K562 (cell line): ENCODE data around the gene TFDP1. TPM values are rescaled to one million over a fixed set of nuclear protein-coding genes. Genes with fewer than 3 reads are reported as not detected.

Experiments
- CHD7 ChIP-seq: fragments of 200-600 bp; sonication (generic); IDR thresholded peaks from one replicate; pipeline ENCODE4 v1.6.1; 2012; ENCODE audit warnings: mild to moderate bottlenecking, low read depth, low read length, inconsistent platforms
- MAZ ChIP-seq, 2 experiments: fragments of 450-650 bp in 1 of 2; sonication (generic) in 1 of 2; formaldehyde crosslinking; IDR thresholded peaks in 1 of 2; conservative IDR thresholded peaks in 1 of 2; 2 replicates each; pipeline versions ENCODE4 v1.4.0 to v1.5.0; 2020; ENCODE audit warnings: mild to moderate bottlenecking in 1 of 2, missing genetic modification reagents in 1 of 2
- MYC ChIP-seq, 2 experiments: fragments of 250-450 bp in 1 of 2; sonication (Bioruptor Pico) in 1 of 2; IDR thresholded peaks; 2 replicates each; pipeline versions ENCODE4 v1.5.1 to v1.6.1; 2012 to 2021; ENCODE audit warnings: low read depth in 2 of 2, borderline replicate concordance in 1 of 2, improper control_type of control experiment in 1 of 2, low read length in 1 of 2, mild to moderate bottlenecking in 1 of 2, moderate library complexity in 1 of 2
- NR2C2 ChIP-seq, 2 experiments: fragments of 200-800 bp in 1 of 2; sonication (Bioruptor generic) in 1 of 2; sonication (generic) in 1 of 2; formaldehyde crosslinking in 1 of 2; IDR thresholded peaks; 2 replicates each; pipeline versions ENCODE4 v1.6.1 to v1.8.0; 2016 to 2022; ENCODE audit warnings: mild to moderate bottlenecking in 1 of 2, missing compliant biosample characterization in 1 of 2, missing genetic modification characterization in 1 of 2, missing genetic modification reagents in 1 of 2
- POLR2A ChIP-seq: fragments of 450-650 bp; conservative IDR thresholded peaks from 2 replicates; pipeline ENCODE4 v1.6.1; 2016
- RBM17 ChIP-seq: fragments of 200-400 bp; formaldehyde crosslinking; IDR thresholded peaks from 2 replicates; pipeline ENCODE4 v1.6.1; 2017; ENCODE audit warnings: low read depth, mild to moderate bottlenecking, low read length, borderline replicate concordance
- SMAD4 ChIP-seq: fragments of 250-450 bp; sonication (Bioruptor Pico); conservative IDR thresholded peaks from 2 replicates; pipeline ENCODE4 v1.8.0; 2021; ENCODE audit warnings: inconsistent platforms, mild to moderate bottlenecking, moderate library complexity
- TEAD2 ChIP-seq: fragments of 450-650 bp; IDR thresholded peaks from 2 replicates; pipeline ENCODE4 v1.6.1; 2016; ENCODE audit warnings: missing genetic modification characterization, control low read depth, missing compliant biosample characterization
- ZNF398 ChIP-seq: fragments of 250-450 bp; sonication (Bioruptor Pico); IDR thresholded peaks from 2 replicates; pipeline ENCODE4 v1.8.0; 2021; ENCODE audit warnings: moderate library complexity, mild to moderate bottlenecking, inconsistent platforms
- polyA plus RNA-seq, 8 experiments: library from polyadenylated mRNA; depleted of rRNA in 4 of 8; stranded (reverse) in 5 of 8; unstranded in 3 of 8; fragments of >200 nt; fragmentation: Nextera tagmentation in 2 of 8; fragmentation: Illumina TruSeq in 1 of 8; extraction: Ambion mirVana in 2 of 8; extraction: Trizol in 1 of 8; gene quantifications; 2 replicates each; pipeline versions ENCODE4 v1.2.1 to v1.2.3, GENCODE V29; 2011 to 2014; ENCODE audit warnings: inconsistent platforms in 1 of 8, missing spikeins in 1 of 8
- total RNA-seq, 7 experiments: library from RNA; depleted of rRNA in 6 of 7; stranded (reverse); fragments of >200 nt in 6 of 7; fragmentation: Illumina TruSeq in 2 of 7; extraction: Trizol in 2 of 7; gene quantifications; 2 replicates each; pipeline versions ENCODE4 v1.2.1 to v1.2.3, GENCODE V29; 2011 to 2021; ENCODE audit warnings: low replicate concordance in 1 of 7

Gene TFDP1
- total and polyA plus RNA-seq, 9 of the 15 experiments (the other 6 are each of a cell fraction or from before 2014, with no cell fraction given), result 33.8 to 145 (median 69.1) TPM

GRCh38 chr13:113584870-113585671 is 518 bp downstream of the TFDP1 start (continued):
- TF ChIP-seq POLR2A (peak; percentile 21; the same call in 1 of the 2 replicates), SMAD4 (0 out of 2 replicates have a peak, but pooled peaks have one; percentile 21), MYC (IDR thresholded peaks at IDR 0.05; ENCODE audit: low read depth, low read length) (0 out of 2 replicates have a peak, but pooled peaks have one; percentile 39), MYC (CRISPR knock-in tag; IDR thresholded peaks at IDR 0.05; ENCODE audit: borderline replicate concordance, low read depth) (no peak), NR2C2 (CRISPR knock-in tag; IDR thresholded peaks at IDR 0.05) (no peak), NR2C2 (tag; IDR thresholded peaks at IDR 0.05) (no peak), ZNF398 (CRISPR knock-in tag) (no peak), TEAD2 (tag) (no peak), MAZ (CRISPR knock-in tag; conservative IDR thresholded peaks at IDR 0.05 in 1 of 2, IDR thresholded peaks at IDR 0.05 in 1 of 2) (0 out of 4 replicates have a peak, but pooled peaks have one; percentile 17 to 34), RBM17 (no peak), CHD7 (no peak)
